Colon (tissue), 2 donors: ENCODE measurements around the gene FHIT.
"Not testable (repeated sequence)": the region's sequence is repeated elsewhere in the genome, so short reads cannot be mapped to it uniquely, and the experiment has no call there.

Experiments used
- FAIRE-seq: peaks from 2 replicates; lab custom pipeline; 2012; peaks lifted over from hg19 to GRCh38; lab: Jason Lieb, UNC
- donor health status: control.
- donor health status: control.

FHIT gene

GRCh38 chr3:61057464-61057863 is 193.8 kb downstream of the FHIT start:
- FAIRE-seq = no peak

DNA sequence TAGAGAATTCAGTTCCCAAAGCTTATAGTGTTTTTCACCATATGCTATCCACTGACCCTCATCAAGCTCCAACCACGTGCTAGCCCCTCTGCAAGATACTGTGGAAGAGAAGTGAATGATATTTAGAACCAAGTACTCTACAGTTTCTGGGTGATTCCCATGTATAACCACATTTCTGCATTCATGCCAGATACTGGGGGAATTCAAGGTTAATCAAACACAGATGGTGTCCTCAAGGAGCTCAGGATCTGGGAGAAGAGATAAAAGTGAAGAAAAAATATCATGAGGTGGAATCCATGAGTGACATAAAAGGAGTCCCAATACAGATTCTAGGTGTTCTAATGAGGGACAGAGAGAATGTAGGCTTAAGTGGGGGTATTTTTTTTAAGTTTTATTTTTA is 195.8 kb downstream of the FHIT start:
- no peak for FAIRE-seq

DNA sequence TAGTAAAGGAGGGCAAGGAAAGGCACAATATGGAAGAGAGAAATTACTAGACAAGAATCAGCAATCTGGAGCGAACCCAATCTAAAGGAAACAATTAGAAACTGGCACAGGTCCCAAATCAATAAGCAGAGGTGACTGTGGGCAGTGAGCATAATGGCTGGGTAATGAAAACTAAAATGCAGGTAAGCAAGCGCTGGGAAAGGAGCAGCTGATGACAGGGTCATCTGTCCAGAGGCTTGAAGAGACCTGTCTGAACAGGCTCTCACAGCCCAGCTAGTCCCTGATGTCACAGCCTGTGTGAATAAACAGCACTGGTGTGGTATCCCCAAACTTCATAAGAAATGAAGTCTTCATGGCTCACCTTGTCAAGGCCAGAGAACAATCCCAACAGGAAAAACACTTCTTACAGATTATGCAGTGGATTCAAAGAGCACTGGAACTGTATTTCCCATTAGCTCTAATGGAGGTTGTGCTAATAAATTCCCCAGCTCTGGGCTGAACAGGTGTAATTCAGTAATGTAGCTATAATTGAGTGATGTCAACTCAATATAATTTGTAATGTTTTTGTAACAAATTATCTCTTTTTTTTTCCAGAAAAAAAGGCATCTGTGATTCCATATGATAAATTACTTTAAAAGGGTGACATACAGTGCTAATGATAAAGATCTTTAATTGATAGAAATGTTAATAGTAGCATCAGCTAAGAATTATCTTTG is 197.3 kb downstream of the FHIT start:
- FAIRE-seq = no peak

- FAIRE-seq = no peak
Observed at GRCh38 chr3:61052851-61053250, 198.4 kb downstream of the FHIT start.

DNA sequence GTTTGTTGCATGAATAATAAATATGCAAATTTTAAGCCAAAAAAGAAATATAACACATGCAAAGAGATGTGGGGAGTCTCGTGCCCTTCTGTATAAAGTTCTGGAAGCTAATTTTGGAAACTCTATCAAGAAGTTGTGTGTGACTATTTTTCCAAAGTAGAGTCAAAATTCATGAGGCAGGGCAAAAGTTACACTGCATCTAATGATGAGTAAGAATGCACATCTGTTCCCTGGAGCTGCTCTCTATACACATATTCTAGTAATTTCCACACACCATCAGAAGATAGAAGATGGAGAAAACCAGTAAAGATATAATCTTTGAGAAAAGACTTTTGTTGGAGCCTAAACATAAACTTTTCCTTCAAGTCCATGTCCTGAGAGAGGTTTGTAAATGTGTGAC is 199.6 kb downstream of the FHIT start:
- FAIRE-seq = no peak

DNA sequence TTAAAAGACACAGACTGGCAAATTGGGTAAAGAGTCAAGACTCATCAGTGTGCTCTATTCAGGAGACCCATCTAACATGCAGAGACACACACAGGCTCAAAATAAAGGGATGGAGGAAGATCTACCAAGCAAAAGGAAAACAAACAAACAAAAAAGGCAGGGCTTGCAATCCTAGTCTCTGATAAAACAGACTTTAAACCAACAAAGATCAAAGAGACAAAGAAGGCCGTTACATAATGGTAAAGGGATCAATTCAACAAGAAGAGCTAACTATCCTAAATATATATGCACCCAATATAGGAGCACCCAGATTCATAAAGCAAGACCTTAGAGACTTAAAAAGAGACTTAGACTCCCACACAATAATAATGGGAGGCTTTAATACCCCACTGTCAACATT is 206.1 kb downstream of the FHIT start:
- not testable (repeated sequence) for FAIRE-seq

- FAIRE-seq = no peak
Observed at GRCh38 chr3:61043156-61043555, 208.1 kb downstream of the FHIT start.

- no peak for FAIRE-seq
Observed at GRCh38 chr3:61040618-61041017, 210.6 kb downstream of the FHIT start.

GRCh38 chr3:61035573-61035972 is 215.7 kb downstream of the FHIT start:
- no peak for FAIRE-seq

- no peak for FAIRE-seq
Observed at GRCh38 chr3:61032991-61033390, 218.3 kb downstream of the FHIT start.

- FAIRE-seq = no peak
Observed at GRCh38 chr3:61031503-61031902, 219.7 kb downstream of the FHIT start.

DNA sequence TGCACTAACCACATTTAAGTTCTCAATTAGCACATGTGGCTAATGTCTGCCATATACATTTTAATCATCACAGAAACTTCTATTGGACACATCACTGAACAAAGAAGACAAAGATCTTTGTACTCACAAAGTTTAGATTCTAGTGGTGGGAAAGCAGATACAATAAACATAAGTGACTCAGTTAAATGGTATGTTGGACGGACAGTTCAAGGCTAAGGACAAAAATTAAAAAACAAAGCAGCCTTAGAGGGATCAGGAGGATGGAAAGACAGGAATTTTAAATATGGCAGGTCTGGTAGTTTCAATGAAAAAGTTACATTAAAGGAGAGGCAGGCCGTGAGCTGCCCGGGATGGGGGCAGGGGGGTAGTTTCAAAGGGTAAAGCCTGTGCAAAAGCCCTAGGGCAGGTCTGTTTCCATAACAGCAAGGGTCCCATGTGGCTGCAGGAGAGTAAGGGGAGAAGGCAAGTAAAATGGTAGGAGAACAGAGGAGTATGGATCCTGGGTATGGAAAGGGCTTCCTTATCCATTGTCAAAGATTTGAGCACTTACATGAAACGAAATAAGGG is 220.7 kb downstream of the FHIT start:
- no peak for FAIRE-seq

- FAIRE-seq = no peak
Observed at GRCh38 chr3:61029194-61029593, 222.1 kb downstream of the FHIT start.

DNA sequence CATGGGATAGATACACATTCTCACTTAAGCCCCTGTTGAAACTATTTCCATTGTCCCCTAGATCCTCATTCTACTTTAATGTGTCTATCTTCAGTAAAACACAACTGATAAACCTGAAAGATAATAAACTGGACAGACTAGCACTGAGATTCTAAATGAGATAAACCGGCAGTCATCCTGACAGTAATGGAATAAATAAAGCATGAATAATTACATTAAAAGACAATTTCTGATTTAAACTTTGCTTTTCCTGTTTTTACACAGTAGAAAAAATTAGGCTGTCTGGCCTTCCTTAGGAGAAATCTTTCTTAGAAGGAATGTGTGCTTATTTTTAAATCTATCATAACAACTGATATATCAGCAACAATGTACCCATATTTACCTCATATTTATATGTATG is 232.4 kb downstream of the FHIT start:
- FAIRE-seq = no peak

GRCh38 chr3:61017028-61017427 is 234.2 kb downstream of the FHIT start:
- FAIRE-seq = not testable (repeated sequence)

- no peak for FAIRE-seq
Observed at GRCh38 chr3:61015859-61016258, 235.4 kb downstream of the FHIT start.

DNA sequence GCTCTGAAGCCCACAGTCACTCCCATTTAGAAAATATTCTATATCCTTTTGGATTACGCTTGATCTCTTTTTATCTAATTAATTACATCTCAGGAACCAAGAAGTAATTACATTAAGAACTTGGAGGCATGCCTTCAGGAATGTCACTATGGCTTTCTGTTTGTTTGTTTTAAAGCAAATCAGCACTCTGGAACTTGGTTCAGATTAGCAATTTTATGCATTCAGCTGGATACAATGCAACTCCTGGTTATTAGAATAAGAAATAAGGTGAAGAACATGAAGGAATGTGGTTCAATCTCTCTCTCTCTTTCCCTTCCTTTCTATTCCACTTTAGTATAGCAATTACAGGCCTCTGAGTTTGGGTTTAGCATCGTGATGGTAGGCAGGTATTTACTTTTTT is 235.8 kb downstream of the FHIT start:
- FAIRE-seq = no peak

DNA sequence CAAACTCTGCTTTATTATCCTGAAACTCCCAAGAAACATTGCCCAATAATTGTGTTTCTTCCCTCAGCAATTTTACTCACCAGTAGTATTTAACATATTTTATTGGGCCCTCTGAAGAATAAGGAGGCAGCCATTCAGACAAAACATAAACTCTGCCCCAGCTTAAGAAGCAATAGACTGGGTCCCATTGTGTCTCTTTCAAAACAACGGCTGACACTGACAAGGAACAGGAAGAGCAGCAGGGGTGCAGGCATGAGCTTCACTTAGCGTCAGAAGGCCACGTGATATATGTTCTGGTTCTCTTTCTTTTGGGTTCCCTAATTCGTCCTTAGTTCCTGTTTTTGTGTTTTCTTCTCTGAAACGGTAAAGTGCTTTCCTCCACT is 242.3 kb downstream of the FHIT start:
- FAIRE-seq = no peak

- FAIRE-seq = no peak
Observed at GRCh38 chr3:61008153-61008997, 242.9 kb downstream of the FHIT start.

- no peak for FAIRE-seq
Observed at GRCh38 chr3:61005591-61005990, 245.7 kb downstream of the FHIT start.

GRCh38 chr3:60998858-60999257 is 252.4 kb downstream of the FHIT start:
- FAIRE-seq = no peak

DNA sequence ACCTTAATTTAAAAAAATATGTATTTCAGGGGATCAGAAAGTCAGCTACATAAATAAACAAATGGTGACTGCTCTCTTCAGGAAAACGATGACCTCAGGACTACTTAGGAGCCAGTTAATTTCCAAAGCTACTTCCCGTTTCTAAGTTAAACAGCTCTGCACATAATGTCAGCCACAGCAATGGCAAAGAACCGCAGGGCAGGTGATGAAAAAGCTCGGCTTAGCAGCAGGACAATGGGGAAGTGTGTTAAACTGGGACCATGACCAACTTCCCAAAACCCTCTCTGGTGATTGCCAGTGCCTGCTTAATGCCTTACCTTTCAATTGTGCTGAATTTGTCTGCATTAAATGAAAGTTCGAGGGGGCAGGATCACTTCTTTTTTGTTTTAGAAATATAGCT is 258.9 kb downstream of the FHIT start:
- FAIRE-seq = no peak

GRCh38 chr3:60990442-60990730 is 260.9 kb downstream of the FHIT start:
- no peak for FAIRE-seq
